Sigmoid colon (tissue), 7 donors: Measurements from ENCODE around the gene EXOSC2. TPM values are rescaled to one million over a fixed set of nuclear protein-coding genes. Genes with fewer than 3 reads are reported as not detected.

Source experiments
- DNase-seq: peaks from one replicate; pipeline ENCODE4 v3.0.0-alpha.2; 2019
- H3K27ac ChIP-seq, 4 donors: fragments of 200-600 bp; sonication (generic); one replicate each; pipeline ENCODE4 v1.5.1; 2016 to 2019; ENCODE audit warnings: mild to moderate bottlenecking in 1 of 4
- H3K27me3 ChIP-seq, 3 donors: fragments of 200-600 bp; sonication (generic); one replicate each; pipeline ENCODE4 v1.5.1; 2019; ENCODE audit warnings: mild to moderate bottlenecking in 1 of 3
- H3K36me3 ChIP-seq, 4 donors: fragments of 200-600 bp; sonication (generic); one replicate each; pipeline ENCODE4 v1.5.1; 2016 to 2019
- H3K4me1 ChIP-seq, 4 donors: fragments of 200-600 bp; sonication (generic); one replicate each; pipeline ENCODE4 v1.5.1; 2017 to 2019
- H3K4me3 ChIP-seq, 4 donors: fragments of 200-600 bp; sonication (generic); one replicate each; pipeline ENCODE4 v1.5.1; 2017 to 2019; ENCODE audit warnings: mild to moderate bottlenecking in 2 of 4, moderate library complexity in 1 of 4
- H3K9me3 ChIP-seq, 4 donors: fragments of 200-600 bp in 3 of 4; sonication (generic) in 3 of 4; one replicate each; pipeline versions ENCODE4 v1.5.1 to v1.6.1; 2013 to 2019
- CTCF ChIP-seq, 4 experiments: fragments of 450-650 bp in 3 of 4; fragments of 200-600 bp in 1 of 4; IDR thresholded peaks; one replicate each; pipeline ENCODE4 v1.5.1; 2016 to 2019; ENCODE audit warnings: antibody characterized with exemption in 4 of 4, mild to moderate bottlenecking in 3 of 4, moderate library complexity in 2 of 4
- EP300 ChIP-seq, 4 donors: sonication (generic); formaldehyde crosslinking; IDR thresholded peaks; one replicate each; pipeline ENCODE4 v1.6.1; 2017; ENCODE audit warnings: antibody characterized with exemption in 4 of 4
- POLR2A ChIP-seq, 2 donors: fragments of 450-650 bp; IDR thresholded peaks; one replicate each; pipeline ENCODE4 v1.6.1; 2016; ENCODE audit warnings: antibody characterized with exemption in 2 of 2, mild to moderate bottlenecking in 2 of 2, moderate library complexity in 2 of 2
- POLR2AphosphoS5 ChIP-seq, 4 donors: sonication (generic); formaldehyde crosslinking; IDR thresholded peaks; one replicate each; pipeline ENCODE4 v1.6.1; 2017; ENCODE audit warnings: antibody characterized with exemption in 4 of 4
- WGBS, 2 donors: extraction: QIAGEN DNeasy Blood & Tissue Kit; methylation state at CpG; one replicate each; pipeline ENCODE4 v1.1.7; 2013; 5-methylcytosine and 5-hydroxymethylcytosine counted together
- intact Hi-C: fragments of 100-400 bp; cut with DNase I; formaldehyde crosslinking; loops from one replicate; pipeline ENCODE4 v1.15.1; 2023
- polyA plus RNA-seq, 3 donors: library from polyadenylated mRNA; stranded (reverse); fragments of 200-250 nt; gene quantifications; one replicate each; pipeline ENCODE4 v1.2.3, GENCODE V29; 2013
- total RNA-seq, 4 donors: library from RNA; depleted of rRNA; stranded (reverse); fragments of >200 nt; gene quantifications; one replicate each; pipeline ENCODE4 v1.1.0, GENCODE V29; 2016
- donor health status: healthy with polysubstance abuse.
- donor health status: Bipolar disorder and iron deficiency.
- donor health status: healthy.

Gene EXOSC2
- total and polyA plus RNA-seq, 7 donors: 6.6 to 24.1 (median 12.5) TPM

DNA sequence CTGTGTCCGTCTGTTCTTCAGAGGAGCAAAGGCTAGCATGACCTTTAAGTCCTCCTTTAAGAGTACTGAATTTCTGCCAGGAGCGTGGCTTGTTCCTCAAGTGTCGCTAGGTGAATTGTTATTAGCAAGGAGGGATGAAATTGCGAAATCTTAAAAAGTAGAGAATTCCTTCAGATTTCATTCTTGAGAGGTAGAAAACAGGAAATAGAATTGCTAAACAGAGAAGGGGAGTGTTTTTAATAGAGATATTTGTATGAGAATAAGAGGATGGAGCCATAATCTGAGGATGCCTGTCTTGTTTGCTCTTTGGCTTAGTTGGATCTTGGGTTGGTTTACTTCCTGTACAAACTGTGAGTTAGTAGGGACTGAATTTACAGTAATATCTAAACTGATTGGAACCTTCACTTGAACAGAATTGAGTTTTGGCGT lies 39.2 kb downstream of the EXOSC2 start:
- Histone ChIP-seq H3K27ac (peak overlapping the region in 2 of 4 donors; percentile 7 to 25), H3K4me1 (peaks cover 0 to 28% (median 12%) of the 10 kb centered on the region in 4 donors), H3K27me3 (no peaks in the 10 kb centered on the region), H3K36me3 (no peaks in the 10 kb centered on the region), H3K4me3 (no peak overlapping the region), H3K9me3 (no peaks in the 10 kb centered on the region)
- no peak for TF ChIP-seq POLR2A (IDR thresholded peaks at IDR 0.05)
- no peak for TF ChIP-seq EP300 (IDR thresholded peaks at IDR 0.05)
- no peak for TF ChIP-seq POLR2AphosphoS5 (IDR thresholded peaks at IDR 0.05)
- no peak for TF ChIP-seq CTCF (IDR thresholded peaks at IDR 0.05)
- WGBS, 2 donors: 20 to 60% methylated on average over 5 of the region's 5 CpGs
- intact Hi-C loops: no loop called here
- DNase-seq: no peak

- no peaks in the 10 kb centered on the region for H3K27me3 ChIP-seq
- 77 to 89% methylated on average over 4 of the region's 4 CpGs for WGBS, 2 donors
- peaks cover 0 to 28% (median 12%) of the 10 kb centered on the region in 4 donors for H3K4me1 ChIP-seq
- TF ChIP-seq POLR2AphosphoS5 (IDR thresholded peaks at IDR 0.05) (no peak), EP300 (IDR thresholded peaks at IDR 0.05) (no peak), POLR2A (IDR thresholded peaks at IDR 0.05) (no peak), CTCF (IDR thresholded peaks at IDR 0.05) (no peak)
- DNase-seq: no peak
- no peaks in the 10 kb centered on the region for H3K36me3 ChIP-seq
- intact Hi-C loops: no loop called here
- H3K4me3 ChIP-seq: no peak overlapping the region
- no peaks in the 10 kb centered on the region for H3K9me3 ChIP-seq
- no peak overlapping the region for H3K27ac ChIP-seq
These were observed 42.0 kb downstream of the EXOSC2 start for GRCh38 chr9:130735566-130735965.

DNA sequence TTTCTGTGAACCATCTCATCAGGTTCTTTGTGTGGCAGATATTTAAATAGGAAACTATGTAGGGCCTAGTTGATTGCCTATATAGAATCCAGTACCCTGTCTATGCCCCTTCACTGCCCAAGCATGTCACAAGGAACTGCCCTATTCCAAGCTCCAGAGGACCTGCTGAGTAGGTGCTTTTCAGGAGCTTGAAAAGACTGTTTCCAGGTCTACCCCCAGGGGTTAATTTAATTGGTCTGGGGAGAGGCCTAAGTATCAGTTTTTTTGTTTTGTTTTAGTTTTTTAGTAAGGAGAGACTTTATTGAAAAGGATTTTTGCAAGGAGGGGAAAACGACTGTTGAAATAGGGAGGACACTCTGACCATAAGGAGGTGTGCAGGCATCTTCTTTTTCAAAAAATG lies 43.3 kb downstream of the EXOSC2 start:
- no peak for TF ChIP-seq EP300 (IDR thresholded peaks at IDR 0.05)
- TF ChIP-seq POLR2A (IDR thresholded peaks at IDR 0.05): no peak
- TF ChIP-seq POLR2AphosphoS5 (IDR thresholded peaks at IDR 0.05): no peak
- intact Hi-C loops: no loop called here
- 84 to 87% methylated on average over 1 of the region's 1 CpG for WGBS, 2 donors
- peaks cover 0 to 22% (median 12%) of the 10 kb centered on the region in 4 donors for H3K4me1 ChIP-seq
- no peaks in the 10 kb centered on the region for H3K27me3 ChIP-seq
- DNase-seq: no peak
- no peaks in the 10 kb centered on the region for H3K36me3 ChIP-seq
- no peak overlapping the region for H3K4me3 ChIP-seq
- H3K9me3 ChIP-seq: no peaks in the 10 kb centered on the region
- no peak overlapping the region for H3K27ac ChIP-seq

DNA sequence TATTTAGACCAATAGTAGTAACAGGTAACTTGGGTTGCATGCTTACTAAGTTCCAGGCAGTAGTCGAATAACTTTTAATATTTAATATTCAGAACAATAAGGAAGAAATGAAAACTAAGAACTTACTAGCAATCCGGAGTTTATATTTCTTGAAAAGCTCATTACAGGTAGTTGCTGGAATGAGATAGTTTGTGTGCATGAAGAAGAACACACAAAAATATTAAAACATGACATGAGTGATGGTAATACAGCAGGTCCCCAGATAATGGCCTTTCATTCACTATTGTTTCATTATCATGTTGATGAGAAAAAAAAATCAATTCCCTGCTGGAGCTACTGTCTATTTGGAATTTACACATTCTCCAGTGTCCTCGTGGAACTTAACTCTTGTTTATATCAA lies 44.7 kb downstream of the EXOSC2 start:
- H3K27ac ChIP-seq: no peak overlapping the region
- peaks cover 0 to 8% (median under 1%) of the 10 kb centered on the region in 4 donors for H3K4me1 ChIP-seq
- DNase-seq: no peak
- 78 to 86% methylated on average over 3 of the region's 3 CpGs for WGBS, 2 donors
- no peak for TF ChIP-seq EP300 (IDR thresholded peaks at IDR 0.05)
- no peaks in the 10 kb centered on the region for H3K9me3 ChIP-seq
- no peaks in the 10 kb centered on the region for H3K27me3 ChIP-seq
- intact Hi-C loops: no loop called here
- H3K36me3 ChIP-seq: no peaks in the 10 kb centered on the region
- no peak overlapping the region for H3K4me3 ChIP-seq

- Histone ChIP-seq H3K4me3 (no peak overlapping the region), H3K9me3 (no peaks in the 10 kb centered on the region), H3K4me1 (peaks cover 0 to 7% (median 0%) of the 10 kb centered on the region in 4 donors), H3K27ac (no peak overlapping the region), H3K27me3 (no peaks in the 10 kb centered on the region), H3K36me3 (no peaks in the 10 kb centered on the region)
- TF ChIP-seq EP300 (IDR thresholded peaks at IDR 0.05) (no peak), POLR2AphosphoS5 (IDR thresholded peaks at IDR 0.05) (no peak), CTCF (IDR thresholded peaks at IDR 0.05) (no peak), POLR2A (IDR thresholded peaks at IDR 0.05) (no peak)
- WGBS, 2 donors: 92 to 94% methylated on average over 4 of the region's 4 CpGs
- DNase-seq: no peak
- intact Hi-C loops: no loop called here
These were observed 45.5 kb downstream of the EXOSC2 start for GRCh38 chr9:130739081-130739480.
